Tibial artery (tissue), 4 donors: ENCODE results near the gene PDCL3.

Experiments used
- DNase-seq, 2 donors: peaks; one replicate each; pipeline ENCODE4 v3.0.0-alpha.2; 2019
- H3K27ac ChIP-seq, 2 donors: fragments of 200-600 bp; sonication (generic) in 1 of 2; 1 replicate in 1 of 2; 2 replicates in 1 of 2; pipeline ENCODE4 v1.5.1; 2018 to 2019; ENCODE audit warnings: mild to moderate bottlenecking in 1 of 2
- H3K27me3 ChIP-seq, 2 donors: fragments of 200-600 bp; sonication (generic) in 1 of 2; one replicate each; pipeline versions ENCODE4 v1.5.1 to v1.6.0; 2016 to 2019
- H3K36me3 ChIP-seq, 3 donors: fragments of 200-600 bp; sonication (generic) in 2 of 3; one replicate each; pipeline ENCODE4 v1.5.1; 2016 to 2019; ENCODE audit warnings: mild to moderate bottlenecking in 2 of 3
- H3K4me1 ChIP-seq, 4 donors: fragments of 200-600 bp; sonication (generic) in 2 of 4; 1 replicate in 3 of 4; 2 replicates in 1 of 4; pipeline ENCODE4 v1.5.1; 2016 to 2019
- H3K4me3 ChIP-seq, 2 donors: fragments of 200-600 bp; sonication (generic) in 1 of 2; 1 replicate in 1 of 2; 2 replicates in 1 of 2; pipeline ENCODE4 v1.5.1; 2018 to 2019; ENCODE audit warnings: mild to moderate bottlenecking in 2 of 2
- H3K9me3 ChIP-seq, 3 donors: fragments of 200-600 bp; sonication (generic) in 1 of 3; one replicate each; pipeline ENCODE4 v1.5.1; 2016 to 2019
- intact Hi-C: fragments of 100-400 bp; cut with DNase I; formaldehyde crosslinking; loops from one replicate; pipeline ENCODE4 v1.15.0; 2023; ENCODE audit warnings: low total_unique reads
- TF ChIP-seq, protein P1 (sequence below), 2 experiments: fragments of 200-600 bp in 1 of 2; fragments of 450-650 bp in 1 of 2; IDR thresholded peaks; one replicate each; pipeline ENCODE4 v1.5.1; 2017 to 2019; ENCODE audit warnings: antibody characterized with exemption in 2 of 2, mild to moderate bottlenecking in 1 of 2, moderate library complexity in 1 of 2

The PDCL3 gene

GRCh38 chr2:100589527-100589926, 26.7 kb downstream of the PDCL3 start:
- Histone ChIP-seq H3K4me3 (no peak overlapping the region), H3K9me3 (no peaks in the 10 kb centered on the region), H3K36me3 (no peaks in the 10 kb centered on the region), H3K4me1 (no peaks in the 10 kb centered on the region), H3K27ac (no peak overlapping the region), H3K27me3 (no peaks in the 10 kb centered on the region)
- intact Hi-C loops: no loop called here
- no peak for DNase-seq
- TF ChIP-seq, protein P1, sequence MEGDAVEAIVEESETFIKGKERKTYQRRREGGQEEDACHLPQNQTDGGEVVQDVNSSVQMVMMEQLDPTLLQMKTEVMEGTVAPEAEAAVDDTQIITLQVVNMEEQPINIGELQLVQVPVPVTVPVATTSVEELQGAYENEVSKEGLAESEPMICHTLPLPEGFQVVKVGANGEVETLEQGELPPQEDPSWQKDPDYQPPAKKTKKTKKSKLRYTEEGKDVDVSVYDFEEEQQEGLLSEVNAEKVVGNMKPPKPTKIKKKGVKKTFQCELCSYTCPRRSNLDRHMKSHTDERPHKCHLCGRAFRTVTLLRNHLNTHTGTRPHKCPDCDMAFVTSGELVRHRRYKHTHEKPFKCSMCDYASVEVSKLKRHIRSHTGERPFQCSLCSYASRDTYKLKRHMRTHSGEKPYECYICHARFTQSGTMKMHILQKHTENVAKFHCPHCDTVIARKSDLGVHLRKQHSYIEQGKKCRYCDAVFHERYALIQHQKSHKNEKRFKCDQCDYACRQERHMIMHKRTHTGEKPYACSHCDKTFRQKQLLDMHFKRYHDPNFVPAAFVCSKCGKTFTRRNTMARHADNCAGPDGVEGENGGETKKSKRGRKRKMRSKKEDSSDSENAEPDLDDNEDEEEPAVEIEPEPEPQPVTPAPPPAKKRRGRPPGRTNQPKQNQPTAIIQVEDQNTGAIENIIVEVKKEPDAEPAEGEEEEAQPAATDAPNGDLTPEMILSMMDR (IDR thresholded peaks at IDR 0.05): no peak

DNA sequence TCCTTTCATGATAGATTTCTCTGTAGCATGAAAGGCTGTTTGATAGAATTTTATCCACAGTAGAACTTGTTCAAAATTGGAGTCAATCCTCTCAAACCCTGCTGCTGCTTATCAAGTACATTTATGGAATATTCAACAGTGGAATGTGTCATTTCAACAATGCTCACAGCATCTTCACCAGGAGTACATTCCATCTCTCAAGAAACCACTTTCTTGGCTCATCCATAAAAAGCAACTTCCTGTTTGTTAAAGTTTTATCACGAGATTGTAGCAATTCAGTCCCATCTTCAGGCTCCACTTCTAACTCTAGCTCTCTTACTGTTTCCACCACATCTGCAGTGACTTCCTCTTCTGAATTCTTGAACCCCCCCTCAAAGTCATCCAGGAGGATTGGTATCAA, 29.4 kb downstream of the PDCL3 start:
- intact Hi-C loops: no loop called here

GRCh38 chr2:100596465-100596864, 33.7 kb downstream of the PDCL3 start:
- H3K4me3 ChIP-seq: no peak overlapping the region
- H3K27ac ChIP-seq: no peak overlapping the region
- no peaks in the 10 kb centered on the region for H3K9me3 ChIP-seq
- TF ChIP-seq, protein P1 (IDR thresholded peaks at IDR 0.05): no peak
- intact Hi-C loops: no loop called here
- no peak for DNase-seq
- no peaks in the 10 kb centered on the region for H3K27me3 ChIP-seq
- no peaks in the 10 kb centered on the region for H3K36me3 ChIP-seq
- H3K4me1 ChIP-seq: no peaks in the 10 kb centered on the region

More for the DNA sequence above, 29.4 kb downstream of the PDCL3 start:
- TF ChIP-seq, protein P1 (IDR thresholded peaks at IDR 0.05): no peak
- Histone ChIP-seq H3K27ac (no peak overlapping the region), H3K4me1 (no peaks in the 10 kb centered on the region), H3K36me3 (no peaks in the 10 kb centered on the region), H3K9me3 (no peaks in the 10 kb centered on the region), H3K27me3 (no peaks in the 10 kb centered on the region), H3K4me3 (no peak overlapping the region)
- DNase-seq: no peak

- intact Hi-C loops: no loop called here
- no peak overlapping the region for H3K27ac ChIP-seq
These were observed 36.8 kb downstream of the PDCL3 start for GRCh38 chr2:100599566-100599965.

GRCh38 chr2:100601661-100602060, 38.9 kb downstream of the PDCL3 start:
- no peak for DNase-seq
- Histone ChIP-seq H3K27me3 (no peaks in the 10 kb centered on the region), H3K4me3 (no peak overlapping the region), H3K9me3 (no peaks in the 10 kb centered on the region), H3K4me1 (peaks cover 0 to 19% (median 10%) of the 10 kb centered on the region in 4 donors), H3K36me3 (no peaks in the 10 kb centered on the region), H3K27ac (no peak overlapping the region)
- TF ChIP-seq, protein P1 (IDR thresholded peaks at IDR 0.05): no peak
- intact Hi-C loops: no loop called here

More at GRCh38 chr2:100599566-100599965, 36.8 kb downstream of the PDCL3 start:
- Histone ChIP-seq H3K4me1 (peaks cover 0 to 14% (median 10%) of the 10 kb centered on the region in 4 donors), H3K36me3 (no peaks in the 10 kb centered on the region), H3K4me3 (no peak overlapping the region), H3K27me3 (no peaks in the 10 kb centered on the region), H3K9me3 (no peaks in the 10 kb centered on the region)
- TF ChIP-seq, protein P1 (IDR thresholded peaks at IDR 0.05): no peak
- no peak for DNase-seq

DNA sequence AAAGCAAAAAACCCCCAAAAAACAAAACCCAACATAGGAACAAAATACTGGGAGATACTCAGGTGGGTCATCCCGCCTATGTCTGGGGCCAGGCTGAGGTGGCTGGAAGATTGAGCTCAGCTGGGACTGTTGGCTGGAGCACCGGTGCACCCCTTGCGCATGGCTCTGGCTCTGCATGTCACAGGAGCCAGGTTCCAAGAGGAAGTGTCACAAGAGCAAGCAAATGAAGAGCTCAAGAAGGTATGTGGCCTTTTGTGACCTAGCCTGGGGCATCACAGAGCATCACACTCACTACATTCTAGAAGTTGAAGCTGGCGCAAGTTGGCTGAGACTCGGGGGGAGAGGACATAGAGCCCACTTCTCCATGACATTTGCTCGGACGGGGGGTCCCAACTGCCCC, 40.6 kb downstream of the PDCL3 start:
- intact Hi-C loops: no loop called here
- no peak overlapping the region for H3K27ac ChIP-seq
- H3K36me3 ChIP-seq: no peaks in the 10 kb centered on the region
- TF ChIP-seq, protein P1 (IDR thresholded peaks at IDR 0.05): no peak
- H3K27me3 ChIP-seq: no peaks in the 10 kb centered on the region
- H3K9me3 ChIP-seq: no peaks in the 10 kb centered on the region
- no peak for DNase-seq
- H3K4me1 ChIP-seq: peaks cover 0 to 19% (median 10%) of the 10 kb centered on the region in 4 donors
- H3K4me3 ChIP-seq: no peak overlapping the region
